GM19193 (cell line): ENCODE data around the gene SELENOI.
A peak's percentile ranks its signal among the peaks of the same experiment; 100 is the strongest.

ENCODE experiments used
- POLR2A ChIP-seq: IDR thresholded peaks from 4 replicates; pipeline ENCODE4 v1.6.1; 2011; ENCODE audit not compliant: insufficient read depth, insufficient read length; ENCODE audit errors: extremely low read depth

SELENOI gene

GRCh38 chr2:26345545-26346453, at the start of gene SELENOI:
TSS of gene SELENOI (plus strand) at chr2:26346143. CDS start at chr2:26346233, 90 bp downstream.
- peak; percentile 85 for TF ChIP-seq POLR2A

GRCh38 chr2:26297061-26297460, 48.9 kb upstream of the SELENOI start:
- TF ChIP-seq POLR2A, result no peak

GRCh38 chr2:26298286-26298637, 47.7 kb upstream of the SELENOI start:
- no peak for TF ChIP-seq POLR2A

GRCh38 chr2:26298638-26299393, 47.1 kb upstream of the SELENOI start:
- TF ChIP-seq POLR2A, result no peak

- no peak for TF ChIP-seq POLR2A
These were observed 46.4 kb upstream of the SELENOI start for GRCh38 chr2:26299471-26300101.

GRCh38 chr2:26300234-26300925, 45.6 kb upstream of the SELENOI start:
- no peak for TF ChIP-seq POLR2A

GRCh38 chr2:26302846-26303245, 43.1 kb upstream of the SELENOI start:
- TF ChIP-seq POLR2A, result no peak

GRCh38 chr2:26305540-26305939, 40.4 kb upstream of the SELENOI start:
- no peak for TF ChIP-seq POLR2A

GRCh38 chr2:26309921-26310320, 36.0 kb upstream of the SELENOI start:
- no peak for TF ChIP-seq POLR2A

GRCh38 chr2:26312471-26312870, 33.5 kb upstream of the SELENOI start:
- TF ChIP-seq POLR2A, result no peak

- no peak for TF ChIP-seq POLR2A
These were observed 32.5 kb upstream of the SELENOI start for GRCh38 chr2:26313446-26313845.

GRCh38 chr2:26314243-26314642, 31.7 kb upstream of the SELENOI start:
- no peak for TF ChIP-seq POLR2A

- TF ChIP-seq POLR2A, result no peak
These were observed 29.9 kb upstream of the SELENOI start for GRCh38 chr2:26316041-26316440.

- no peak for TF ChIP-seq POLR2A
These were observed 29.1 kb upstream of the SELENOI start for GRCh38 chr2:26316845-26317244.
